GM12878 (cell line): ENCODE measurements around the gene ARPP21. TPM values are rescaled to one million over a fixed set of nuclear protein-coding genes. Genes with fewer than 3 reads are reported as not detected.

Experiments used
- ATAC-seq: fragments of 200-7000 bp; cut with Tn5 transposase; 3 replicates; pipeline ENCODE4 v1.9.1; 2020; ENCODE audit warnings: mild to moderate bottlenecking, moderate library complexity
- BruUV-seq: library from RNA; stranded (reverse); fragments of 400-500 nt; replicated peaks from 2 replicates; lab custom pipeline; 2021; lab: Mats Ljungman, UMichigan
- CTCF ChIA-PET: fragments of 300-600 bp; sonication (Branson Sonifier 250); formaldehyde crosslinking; extraction: SDS; loops from one replicate; lab custom pipeline; 2021; ENCODE audit warnings: inconsistent platforms; lab: Yijun Ruan, JAX
- POLR2A ChIA-PET: fragments of 350-600 bp; formaldehyde crosslinking; extraction: SDS; loops from one replicate; lab custom pipeline; 2021; ENCODE audit warnings: inconsistent platforms; lab: Charles Lee
- RAD21 ChIA-PET: fragments of 300-600 bp; sonication (Branson Sonifier 250); formaldehyde crosslinking; loops from one replicate; lab custom pipeline; 2023; ENCODE audit warnings: antibody characterized with exemption; ENCODE audit not compliant: unreplicated experiment; lab: Charles Lee
- SMC1A ChIA-PET: fragments of 300-600 bp; sonication (Branson Sonifier 250); formaldehyde crosslinking; loops from one replicate; lab custom pipeline; 2023; ENCODE audit not compliant: unreplicated experiment, uncharacterized antibody; lab: Charles Lee
- DNase-seq: peaks from one replicate; pipeline ENCODE4 v3.0.0-alpha.2; 2011; ENCODE audit warnings: low read depth, low spot score
- FAIRE-seq: peaks from 3 replicates; lab custom pipeline; 2011; peaks lifted over from hg19 to GRCh38; lab: Jason Lieb, UNC
- H2AFZ ChIP-seq: 2 replicates; pipeline ENCODE4 v1.6.0; 2011; ENCODE audit warnings: low read depth, low read length, control low read depth; ENCODE audit not compliant: control insufficient read depth
- H3K27ac ChIP-seq: 2 replicates; pipeline ENCODE4 v1.5.1; 2011; ENCODE audit warnings: control low read depth; ENCODE audit not compliant: control insufficient read depth, insufficient read depth
- H3K27me3 ChIP-seq, 2 experiments: replicated peaks in 1 of 2; 2 replicates each; pipeline versions ENCODE4 v1.6.0 to v1.6.1; 2011; ENCODE audit warnings: low read length in 1 of 2; ENCODE audit not compliant: control insufficient read depth in 2 of 2, insufficient read depth in 2 of 2
- H3K36me3 ChIP-seq, 2 experiments: 2 replicates each; pipeline ENCODE4 v1.5.1; 2011; ENCODE audit warnings: low read length in 1 of 2; ENCODE audit not compliant: control insufficient read depth in 2 of 2, insufficient read depth in 2 of 2
- H3K4me1 ChIP-seq: 2 replicates; pipeline ENCODE4 v1.6.1; 2011; ENCODE audit warnings: mild to moderate bottlenecking, low read length, moderate library complexity, mixed read lengths; ENCODE audit not compliant: control insufficient read depth, insufficient read depth
- H3K4me2 ChIP-seq: 2 replicates; pipeline ENCODE4 v1.6.0; 2011; ENCODE audit warnings: control low read depth; ENCODE audit not compliant: control insufficient read depth, insufficient read depth
- H3K4me3 ChIP-seq: fragments of 200-600 bp; sonication (generic); 2 replicates; pipeline ENCODE4 v1.5.1; 2016
- H3K79me2 ChIP-seq: 2 replicates; pipeline ENCODE4 v1.6.0; 2011; ENCODE audit warnings: low read length; ENCODE audit not compliant: control insufficient read depth, insufficient read depth
- H3K9ac ChIP-seq: 2 replicates; pipeline ENCODE4 v1.8.0; 2011; ENCODE audit warnings: low read length, control low read depth, mixed read lengths; ENCODE audit not compliant: control insufficient read depth, insufficient read depth
- H3K9me3 ChIP-seq: replicated peaks from 3 replicates; pipeline ENCODE4 v1.5.1; 2011; ENCODE audit warnings: mild to moderate bottlenecking, low read length; ENCODE audit not compliant: control insufficient read depth, insufficient read depth
- H4K20me1 ChIP-seq: 2 replicates; pipeline ENCODE4 v1.6.0; 2011; ENCODE audit not compliant: control insufficient read depth, insufficient read depth
- BCL3 ChIP-seq: IDR thresholded peaks from 2 replicates; pipeline ENCODE4 v1.6.1; 2011; ENCODE audit warnings: borderline replicate concordance, low read depth, mild to moderate bottlenecking, moderate library complexity, low read length; ENCODE audit not compliant: insufficient read depth, poor library complexity, severe bottlenecking
- CHD1 ChIP-seq: IDR thresholded peaks from 2 replicates; pipeline ENCODE4 v1.6.1; 2012; ENCODE audit warnings: low read depth, low read length, improper control_type of control experiment
- CHD4 ChIP-seq: fragments of 200-600 bp; sonication (generic); IDR thresholded peaks from 2 replicates; pipeline ENCODE4 v1.6.1; 2016; ENCODE audit warnings: mild to moderate bottlenecking
- CREB1 ChIP-seq: IDR thresholded peaks from 2 replicates; pipeline ENCODE4 v1.6.1; 2012; ENCODE audit warnings: low read depth, mild to moderate bottlenecking, inconsistent platforms
- CREM ChIP-seq: IDR thresholded peaks from 2 replicates; pipeline ENCODE4 v1.6.1; 2014; ENCODE audit warnings: antibody characterized with exemption, low read depth
- CTCF ChIP-seq, 3 experiments: IDR thresholded peaks in 2 of 3; conservative IDR thresholded peaks in 1 of 3; 2 replicates each; pipeline ENCODE4 v1.5.1; 2011; ENCODE audit warnings: low read depth in 3 of 3, low read length in 3 of 3, mild to moderate bottlenecking in 3 of 3, control low read depth in 2 of 3, moderate library complexity in 2 of 3, inconsistent platforms in 1 of 3, mixed read lengths in 1 of 3; ENCODE audit not compliant: control insufficient read depth in 2 of 3, insufficient read depth in 1 of 3; ENCODE audit errors: extremely low read depth in 1 of 3
- E4F1 ChIP-seq: fragments of 450-650 bp; IDR thresholded peaks from 2 replicates; pipeline ENCODE4 v1.6.1; 2018; ENCODE audit warnings: borderline replicate concordance, mild to moderate bottlenecking; ENCODE audit not compliant: partially characterized antibody
- NBN ChIP-seq: fragments of 450-650 bp; IDR thresholded peaks from 2 replicates; pipeline ENCODE4 v1.6.1; 2016
- NFXL1 ChIP-seq: fragments of 450-650 bp; IDR thresholded peaks from 2 replicates; pipeline ENCODE4 v1.6.1; 2017; ENCODE audit warnings: antibody characterized with exemption, mild to moderate bottlenecking, borderline replicate concordance
- NFYB ChIP-seq: IDR thresholded peaks from 2 replicates; pipeline ENCODE4 v1.6.1; 2011; ENCODE audit warnings: low read depth, mild to moderate bottlenecking, low read length, improper control_type of control experiment, moderate library complexity; ENCODE audit not compliant: insufficient read depth
- NRF1 ChIP-seq: conservative IDR thresholded peaks from 2 replicates; pipeline ENCODE4 v1.6.1; 2011; ENCODE audit warnings: mild to moderate bottlenecking, low read depth, low read length, improper control_type of control experiment
- POLR2AphosphoS2 ChIP-seq: IDR thresholded peaks from 2 replicates; pipeline ENCODE4 v1.6.1; 2011; ENCODE audit warnings: low read depth, mild to moderate bottlenecking, low read length, improper control_type of control experiment, moderate library complexity
- RB1 ChIP-seq: fragments of 450-650 bp; formaldehyde crosslinking; IDR thresholded peaks from 2 replicates; pipeline ENCODE4 v1.6.1; 2017; ENCODE audit warnings: mild to moderate bottlenecking, borderline replicate concordance
- RFX5 ChIP-seq: IDR thresholded peaks from 2 replicates; pipeline ENCODE4 v1.6.1; 2011; ENCODE audit warnings: low read depth, low read length, improper control_type of control experiment
- TAF1 ChIP-seq: IDR thresholded peaks from 2 replicates; pipeline ENCODE4 v1.6.1; 2011; ENCODE audit warnings: mild to moderate bottlenecking, low read depth, low read length, borderline replicate concordance
- ZBTB11 ChIP-seq: fragments of 450-650 bp; formaldehyde crosslinking; IDR thresholded peaks from 2 replicates; pipeline ENCODE4 v1.5.0; 2022; ENCODE audit warnings: mild to moderate bottlenecking, missing genetic modification characterization
- WGBS: methylation state at CpG from one replicate; pipeline ENCODE4 v1.1.6; 2016; ENCODE audit warnings: low lambda C conversion rate; ENCODE audit not compliant: insufficient replicate concordance, insufficient coverage; ENCODE audit errors: missing lambda C conversion rate; 5-methylcytosine and 5-hydroxymethylcytosine counted together
- in situ Hi-C: fragments of 300-500 bp; cut with MboI; formaldehyde crosslinking; loops from 9 replicates; pipeline ENCODE4 v1.14.3; 2018; ENCODE audit warnings: mixed read lengths
- intact Hi-C: fragments of 100-400 bp; cut with micrococcal nuclease; formaldehyde crosslinking; loops from one replicate; pipeline ENCODE4 v1.14.2; 2022; ENCODE audit not compliant: unreplicated experiment
- polyA plus RNA-seq, 11 experiments: library from polyadenylated mRNA; depleted of rRNA in 4 of 11; unstranded in 6 of 11; stranded (reverse) in 5 of 11; fragments of >200 nt; fragmentation: Nextera tagmentation in 4 of 11; fragmentation: Illumina TruSeq in 1 of 11; extraction: Ambion mirVana in 4 of 11; extraction: Trizol in 1 of 11; gene quantifications; 1 replicate in 1 of 11; 2 replicates in 10 of 11; pipeline versions ENCODE4 v1.2.1 to v1.2.3, GENCODE V29; 2011 to 2016; ENCODE audit warnings: inconsistent platforms in 2 of 11, missing spikeins in 2 of 11, low read depth in 1 of 11
- total RNA-seq, 4 experiments: library from RNA; depleted of rRNA in 3 of 4; stranded (reverse); fragments of >200 nt in 3 of 4; fragmentation: Illumina TruSeq in 1 of 4; extraction: Trizol in 1 of 4; gene quantifications; 2 replicates each; pipeline versions ENCODE4 v1.2.1 to v1.2.3, GENCODE V29; 2013 to 2021

Gene ARPP21
- total and polyA plus RNA-seq, 10 of the 15 experiments (the other 5 are each of a cell fraction or from before 2014, with no cell fraction given) = not detected

GRCh38 chr3:35724106-35724505 is 84.8 kb downstream of the ARPP21 start:
- Histone ChIP-seq H3K4me1 (no peaks in the 10 kb centered on the region), H3K9ac (no peak overlapping the region), H3K27ac (no peak overlapping the region), H3K79me2 (no peaks in the 10 kb centered on the region), H3K4me2 (no peak overlapping the region), H3K36me3 (no peaks in the 10 kb centered on the region), H2AFZ (no peak overlapping the region), H3K27me3 (no peaks in the 10 kb centered on the region; a peak in 1 of 4 replicates), H4K20me1 (no peaks in the 10 kb centered on the region), H3K9me3 (no peaks in the 10 kb centered on the region), H3K4me3 (no peak overlapping the region)
- ATAC-seq (no peak), FAIRE-seq (no peak), DNase-seq (no peak)
- WGBS = 16% methylated on average over 4 of the region's 4 CpGs
- RAD21 ChIA-PET = no interaction called here
- intact Hi-C loops = no loop called here
- SMC1A ChIA-PET = no interaction called here
- in situ Hi-C loops = no loop called here
- POLR2A ChIA-PET = no interaction called here
- BruUV-seq = no TSS peak
- CTCF ChIA-PET = no interaction called here
- no peak for TF ChIP-seq NBN
- TF ChIP-seq RB1 = no peak
- no peak for TF ChIP-seq CHD4
- no peak for TF ChIP-seq POLR2AphosphoS2
- no peak for TF ChIP-seq NRF1
- no peak for TF ChIP-seq RFX5
- no peak for TF ChIP-seq ZBTB11 (CRISPR knock-in tag)
- no peak for TF ChIP-seq CREB1
- no peak for TF ChIP-seq CHD1
- TF ChIP-seq CREM = no peak
- TF ChIP-seq E4F1 = no peak
- no peak for TF ChIP-seq NFXL1
- no peak for TF ChIP-seq CTCF (IDR thresholded peaks at IDR 0.05 in 2 of 3, conservative IDR thresholded peaks at IDR 0.05 in 1 of 3; ENCODE audit: control insufficient read depth in 2 of 3, extremely low read depth in 1 of 3, insufficient read depth in 1 of 3, low read depth in 3 of 3, low read length in 3 of 3)
- no peak for TF ChIP-seq BCL3
- no peak for TF ChIP-seq NFYB
- no peak for TF ChIP-seq TAF1
